ENCODE results near the gene USP2. TPM values are rescaled to one million over a fixed set of nuclear protein-coding genes. Genes with fewer than 3 reads are reported as not detected.

The USP2 gene
- total RNA-seq, 1 donor from 2014 or later, result 9.7 TPM

GRCh38 chr11:119363081-119363850 lies 18.2 kb downstream of the USP2 start:
- DNase-seq (ENCODE audit: low read depth), result no peak

- DNase-seq (ENCODE audit: low read depth), result no peak
These were observed 18.8 kb downstream of the USP2 start for GRCh38 chr11:119362741-119363080.

GRCh38 chr11:119361941-119362725 lies 19.4 kb downstream of the USP2 start:
- no peak for DNase-seq (ENCODE audit: low read depth)

GRCh38 chr11:119361056-119361787 lies 20.3 kb downstream of the USP2 start:
- DNase-seq (ENCODE audit: low read depth), result peak; percentile 97

- DNase-seq (ENCODE audit: low read depth), result no peak
These were observed 21.9 kb downstream of the USP2 start for GRCh38 chr11:119359365-119360214.

- no peak for DNase-seq (ENCODE audit: low read depth)
These were observed 24.4 kb downstream of the USP2 start for GRCh38 chr11:119357074-119357473.

- no peak for DNase-seq (ENCODE audit: low read depth)
These were observed 25.0 kb downstream of the USP2 start for GRCh38 chr11:119356349-119357031.

GRCh38 chr11:119355091-119355843 lies 26.2 kb downstream of the USP2 start:
- DNase-seq (ENCODE audit: low read depth), result no peak

GRCh38 chr11:119352857-119353260 lies 28.6 kb downstream of the USP2 start:
- DNase-seq (ENCODE audit: low read depth), result peak; percentile 84

GRCh38 chr11:119351232-119351631 lies 30.3 kb downstream of the USP2 start:
- DNase-seq (ENCODE audit: low read depth), result no peak

GRCh38 chr11:119350302-119350701 lies 31.2 kb downstream of the USP2 start:
- DNase-seq (ENCODE audit: low read depth), result no peak

- no peak for DNase-seq (ENCODE audit: low read depth)
These were observed 33.4 kb downstream of the USP2 start for GRCh38 chr11:119347940-119348605.

GRCh38 chr11:119347242-119347641 lies 34.2 kb downstream of the USP2 start:
- no peak for DNase-seq (ENCODE audit: low read depth)

GRCh38 chr11:119346605-119347004 lies 34.9 kb downstream of the USP2 start, which contains the start of gene MFRP:
MFRP (minus strand) TSS chr11:119346705; CDS start chr11:119346513, 192 bp downstream.
- no peak for DNase-seq (ENCODE audit: low read depth)

- DNase-seq (ENCODE audit: low read depth), result no peak
These were observed 35.8 kb downstream of the USP2 start for GRCh38 chr11:119345685-119346084.

GRCh38 chr11:119344291-119345010 lies 37.0 kb downstream of the USP2 start:
- no peak for DNase-seq (ENCODE audit: low read depth)

- DNase-seq (ENCODE audit: low read depth), result no peak
These were observed 37.8 kb downstream of the USP2 start for GRCh38 chr11:119343726-119344125.

- DNase-seq (ENCODE audit: low read depth), result no peak
These were observed 38.9 kb downstream of the USP2 start for GRCh38 chr11:119342362-119343130.
